GM18505 (cell line): ENCODE data around the gene RPP14.
"Not testable (repeated sequence)": the region's sequence is repeated elsewhere in the genome, so short reads cannot be mapped to it uniquely, and the experiment has no call there.

ENCODE experiments used
- ATAC-seq: cut with Tn5 transposase; IDR thresholded peaks from one replicate; pipeline ENCODE4 v1.9.1; 2021; ENCODE audit not compliant: unreplicated experiment
- POLR2A ChIP-seq: IDR thresholded peaks from 4 replicates; pipeline ENCODE4 v1.6.1; 2011; ENCODE audit warnings: borderline replicate concordance; ENCODE audit not compliant: insufficient read depth, insufficient read length; ENCODE audit errors: extremely low read depth

Gene RPP14

GRCh38 chr3:58329922-58330413, 23.9 kb downstream of the RPP14 start:
- TF ChIP-seq POLR2A = no peak
- ATAC-seq = no peak

- no peak for TF ChIP-seq POLR2A
- ATAC-seq = no peak
Measured at GRCh38 chr3:58331593-58332152, 25.6 kb downstream of the RPP14 start.

GRCh38 chr3:58332575-58333188, 26.6 kb downstream of the RPP14 start, which contains the start of gene PXK:
Gene PXK, plus strand, starts transcription at chr3:58332892. Its CDS starts 97 bp downstream, at chr3:58332989.
- peak; percentile 52 for TF ChIP-seq POLR2A
- ATAC-seq = peak; percentile 89

- no peak for TF ChIP-seq POLR2A
- ATAC-seq = peak; percentile 36
Measured at GRCh38 chr3:58333206-58334012, 27.4 kb downstream of the RPP14 start.

- TF ChIP-seq POLR2A = no peak
- ATAC-seq = no peak
Measured at GRCh38 chr3:58334013-58334321, 27.9 kb downstream of the RPP14 start.

- ATAC-seq = no peak
- TF ChIP-seq POLR2A = no peak
Measured at GRCh38 chr3:58334506-58334884, 28.4 kb downstream of the RPP14 start.

- ATAC-seq = no peak
- TF ChIP-seq POLR2A = no peak
Measured at GRCh38 chr3:58335652-58335947, 29.6 kb downstream of the RPP14 start.

GRCh38 chr3:58336135-58336882, 30.3 kb downstream of the RPP14 start:
- ATAC-seq = no peak
- no peak for TF ChIP-seq POLR2A

- no peak for TF ChIP-seq POLR2A
- ATAC-seq = no peak
Measured at GRCh38 chr3:58337190-58337589, 31.1 kb downstream of the RPP14 start.

GRCh38 chr3:58339146-58339545, 33.1 kb downstream of the RPP14 start:
- not testable (repeated sequence) for ATAC-seq

GRCh38 chr3:58340594-58341244, 34.7 kb downstream of the RPP14 start:
- no peak for ATAC-seq
- no peak for TF ChIP-seq POLR2A

- no peak for ATAC-seq
Measured at GRCh38 chr3:58341376-58341775, 35.3 kb downstream of the RPP14 start.

GRCh38 chr3:58342676-58343075, 36.6 kb downstream of the RPP14 start:
- no peak for ATAC-seq
- no peak for TF ChIP-seq POLR2A

More at GRCh38 chr3:58341376-58341775, 35.3 kb downstream of the RPP14 start:
- no peak for TF ChIP-seq POLR2A
